Nephron (organoid): ENCODE measurements around the gene KCNQ1.

ENCODE experiments used
- H3K27ac Mint-ChIP-seq, 3 experiments: 2 replicates each; pipeline ENCODE4 v1.8.0; 2020; ENCODE audit warnings: mixed read lengths in 3 of 3, mild to moderate bottlenecking in 2 of 3, moderate library complexity in 1 of 3
- H3K27me3 Mint-ChIP-seq: 2 replicates; pipeline ENCODE4 v1.8.0; 2021; ENCODE audit warnings: low read depth, mild to moderate bottlenecking, moderate library complexity, mixed read lengths
- H3K36me3 Mint-ChIP-seq: 2 replicates; pipeline ENCODE4 v1.8.0; 2020; ENCODE audit warnings: low read depth, mixed read lengths
- H3K4me1 Mint-ChIP-seq: 2 replicates; pipeline ENCODE4 v1.8.0; 2020; ENCODE audit warnings: mixed read lengths
- H3K4me3 Mint-ChIP-seq, 3 experiments: 2 replicates each; pipeline ENCODE4 v1.8.0; 2020; ENCODE audit warnings: mild to moderate bottlenecking in 3 of 3, mixed read lengths in 3 of 3, moderate library complexity in 2 of 3
- H3K9me3 Mint-ChIP-seq: 2 replicates; pipeline ENCODE4 v1.8.0; 2020; ENCODE audit warnings: mixed read lengths
- CTCF ChIP-seq, 3 experiments: fragments of 200-600 bp; sonication (generic); IDR thresholded peaks; one replicate each; pipeline ENCODE4 v1.5.0; 2021; ENCODE audit warnings: antibody characterized with exemption in 3 of 3; ENCODE audit not compliant: unreplicated experiment in 3 of 3

KCNQ1 gene

DNA sequence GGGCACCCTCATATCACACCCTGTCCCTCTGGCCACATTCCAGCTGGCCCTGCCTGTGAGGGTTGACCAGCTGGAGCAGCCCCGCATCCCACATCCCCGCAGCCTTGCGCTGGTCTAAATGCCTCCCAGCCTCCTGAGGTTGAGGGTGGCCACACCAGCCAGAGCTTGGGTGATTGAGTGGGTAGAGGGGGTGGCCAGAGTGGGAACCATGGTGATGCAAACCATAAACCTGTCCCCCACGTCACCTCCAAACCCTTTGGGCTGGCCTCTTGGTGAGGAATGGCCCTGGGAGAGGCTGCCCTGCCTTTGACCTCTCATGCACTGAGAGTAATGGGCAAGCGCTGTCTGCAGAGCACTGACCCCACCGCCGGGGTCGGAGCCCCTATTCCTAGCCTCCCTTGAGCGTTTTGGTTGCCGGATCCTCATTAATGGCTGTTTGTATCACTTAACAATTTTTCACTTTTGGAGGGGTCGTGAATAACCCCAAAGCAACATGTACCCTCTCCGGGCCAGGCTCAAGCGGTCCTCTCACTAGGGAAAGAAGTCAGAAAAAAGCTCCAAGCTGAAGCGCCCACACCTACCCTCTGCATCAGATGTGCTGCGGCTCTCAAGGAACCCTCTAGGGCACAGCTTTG lies 271.0 kb downstream of the KCNQ1 start:
- H3K9me3 Mint-ChIP-seq: peaks cover 2% of the 10 kb centered on the region
- H3K4me3 Mint-ChIP-seq: no peak overlapping the region
- peaks cover 3% of the 10 kb centered on the region for H3K27me3 Mint-ChIP-seq
- peaks cover 68% of the 10 kb centered on the region for H3K4me1 Mint-ChIP-seq
- H3K36me3 Mint-ChIP-seq: no peaks in the 10 kb centered on the region
- TF ChIP-seq CTCF (IDR thresholded peaks at IDR 0.05; ENCODE audit: unreplicated experiment in 3 of 3): no peak
- peak overlapping the region; percentile 53 to 90 (median 54) for H3K27ac Mint-ChIP-seq

DNA sequence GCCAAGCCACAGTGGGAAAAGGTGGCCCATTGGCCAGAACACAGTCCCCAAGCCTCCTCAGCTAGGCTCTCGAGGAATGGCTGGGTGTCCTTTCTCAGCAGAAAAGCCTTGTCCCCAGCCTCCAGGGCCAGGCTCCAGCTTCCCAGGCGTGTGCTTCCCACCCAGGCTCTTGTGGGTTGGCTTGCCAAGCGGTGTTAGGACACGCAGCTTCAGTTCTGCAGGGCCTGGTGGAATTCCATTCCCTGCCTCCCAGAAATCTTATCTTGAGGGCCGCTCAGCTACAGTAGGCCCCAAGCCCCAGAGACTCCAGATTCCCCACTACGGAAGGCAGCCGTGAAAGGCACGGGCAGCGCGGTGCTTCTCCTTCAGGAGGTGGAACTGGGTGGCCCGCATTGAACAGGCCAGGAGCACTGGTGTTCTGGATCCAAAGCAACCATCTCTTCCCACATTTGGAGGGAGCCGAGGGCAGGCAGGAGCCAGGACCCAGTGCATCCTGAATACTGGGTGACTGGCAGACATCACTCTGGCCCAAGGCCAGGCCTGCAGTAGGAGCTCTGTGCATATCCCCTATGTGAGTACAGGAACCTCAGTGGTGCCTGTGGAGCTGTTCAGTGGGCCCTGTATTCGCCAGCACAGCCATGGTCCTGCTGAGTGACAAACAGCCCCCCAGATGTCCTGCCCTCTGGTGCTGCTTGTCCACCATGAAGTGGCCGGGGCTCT lies 271.7 kb downstream of the KCNQ1 start:
- no peak for TF ChIP-seq CTCF (IDR thresholded peaks at IDR 0.05; ENCODE audit: unreplicated experiment in 3 of 3)
- peaks cover 69% of the 10 kb centered on the region for H3K4me1 Mint-ChIP-seq
- H3K9me3 Mint-ChIP-seq: no peaks in the 10 kb centered on the region
- H3K27me3 Mint-ChIP-seq: peaks cover 3% of the 10 kb centered on the region
- H3K27ac Mint-ChIP-seq: peak overlapping the region in 2 of 3 experiments; percentile 53 to 90
- H3K4me3 Mint-ChIP-seq: no peak overlapping the region
- no peaks in the 10 kb centered on the region for H3K36me3 Mint-ChIP-seq

DNA sequence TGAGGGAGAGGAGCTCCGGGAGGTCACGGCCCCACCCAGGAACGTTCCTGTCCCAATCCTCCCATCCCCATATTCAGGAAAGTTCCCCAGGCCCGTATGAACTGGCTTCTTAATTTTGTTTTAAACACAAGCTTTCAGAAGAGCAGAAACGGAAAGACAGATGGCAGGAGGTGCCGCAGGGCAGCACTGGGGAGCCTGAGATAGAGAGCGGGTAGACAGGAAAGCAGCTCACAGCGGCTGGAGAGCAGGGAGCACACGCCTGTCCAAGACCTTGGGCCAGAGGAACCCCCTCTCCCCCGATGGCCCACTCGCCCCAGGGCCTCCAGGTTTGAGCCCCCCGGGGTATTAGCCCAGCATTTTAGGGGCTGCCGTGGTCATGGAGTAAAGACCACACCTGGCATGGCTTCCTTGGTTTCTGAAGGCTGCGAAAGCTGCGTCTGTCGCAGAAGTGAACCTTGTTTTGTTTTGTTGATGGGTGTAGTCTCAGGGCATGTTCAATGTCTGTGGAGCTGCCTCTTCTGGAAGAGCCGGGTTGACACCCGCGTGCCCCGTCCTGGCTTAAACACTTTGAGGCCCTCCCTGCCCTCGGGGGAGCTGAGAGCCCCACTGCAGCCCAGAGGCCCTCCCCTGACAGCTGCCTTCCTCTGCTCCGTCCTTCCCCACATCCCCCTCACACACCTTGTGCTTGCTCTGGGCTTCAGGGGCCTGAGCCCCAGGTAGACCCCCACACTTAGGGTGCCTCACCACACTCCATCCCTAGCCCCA lies 272.9 kb downstream of the KCNQ1 start:
- H3K27ac Mint-ChIP-seq: peak overlapping the region in 2 of 3 experiments; percentile 79 to 83
- peaks cover 71% of the 10 kb centered on the region for H3K4me1 Mint-ChIP-seq
- no peaks in the 10 kb centered on the region for H3K9me3 Mint-ChIP-seq
- peaks cover 3% of the 10 kb centered on the region for H3K27me3 Mint-ChIP-seq
- TF ChIP-seq CTCF (IDR thresholded peaks at IDR 0.05; ENCODE audit: unreplicated experiment in 3 of 3): no peak
- no peak overlapping the region for H3K4me3 Mint-ChIP-seq
- H3K36me3 Mint-ChIP-seq: no peaks in the 10 kb centered on the region

- TF ChIP-seq CTCF (IDR thresholded peaks at IDR 0.05; ENCODE audit: unreplicated experiment in 3 of 3): no peak
- no peak overlapping the region for H3K4me3 Mint-ChIP-seq
- no peaks in the 10 kb centered on the region for H3K36me3 Mint-ChIP-seq
- peaks cover 69% of the 10 kb centered on the region for H3K4me1 Mint-ChIP-seq
- H3K9me3 Mint-ChIP-seq: no peaks in the 10 kb centered on the region
- H3K27me3 Mint-ChIP-seq: peaks cover 3% of the 10 kb centered on the region
- peak overlapping the region in 2 of 3 experiments; percentile 54 to 79 for H3K27ac Mint-ChIP-seq
Measured at GRCh38 chr11:2718817-2719438, 274.1 kb downstream of the KCNQ1 start.

DNA sequence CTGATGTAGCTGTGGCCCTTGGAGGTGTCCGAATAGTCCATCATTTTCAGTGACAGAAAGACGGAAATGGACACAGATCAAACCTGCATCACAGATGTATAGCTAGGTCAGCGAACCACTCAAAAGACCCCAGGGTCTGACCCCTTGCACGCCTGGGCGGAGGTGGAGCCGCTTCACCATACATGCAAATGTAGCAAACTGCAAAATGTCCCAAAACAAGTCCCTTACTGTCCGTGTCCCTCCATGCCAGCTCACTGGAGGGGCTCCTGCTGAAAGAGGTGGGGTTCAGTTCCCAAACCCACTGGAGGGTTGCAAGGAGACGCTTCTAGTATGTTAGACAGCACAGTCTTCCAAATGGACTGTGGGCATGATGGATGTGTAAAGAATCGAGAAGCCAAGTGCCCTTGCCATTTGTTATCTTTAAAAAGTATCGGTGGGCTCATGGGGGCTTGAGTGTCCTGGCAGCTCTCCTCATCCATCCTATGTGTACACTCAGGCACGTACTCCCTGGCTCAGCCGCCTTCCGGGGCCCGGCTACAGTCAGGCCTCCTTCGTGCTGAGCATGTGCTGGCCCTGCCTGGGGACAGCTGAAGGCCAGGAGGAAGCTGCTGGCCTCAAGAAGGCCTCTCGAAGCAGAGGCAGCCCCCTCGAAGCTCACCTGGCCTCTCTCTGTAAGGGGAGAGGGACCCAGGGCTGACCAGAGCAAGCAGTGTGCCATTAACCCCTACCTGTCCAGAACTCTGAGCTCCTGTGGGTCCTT lies 275.2 kb downstream of the KCNQ1 start:
- no peaks in the 10 kb centered on the region for H3K36me3 Mint-ChIP-seq
- no peaks in the 10 kb centered on the region for H3K27me3 Mint-ChIP-seq
- no peaks in the 10 kb centered on the region for H3K9me3 Mint-ChIP-seq
- H3K4me3 Mint-ChIP-seq: no peak overlapping the region
- H3K27ac Mint-ChIP-seq: peak overlapping the region in 2 of 3 experiments; percentile 57 to 79
- H3K4me1 Mint-ChIP-seq: peaks cover 73% of the 10 kb centered on the region
- TF ChIP-seq CTCF (IDR thresholded peaks at IDR 0.05; ENCODE audit: unreplicated experiment in 3 of 3): no peak
